Left lung (tissue), 10 donors: ENCODE results near the gene CDS1. TPM values are rescaled to one million over a fixed set of nuclear protein-coding genes. Genes with fewer than 3 reads are reported as not detected.
A peak's percentile ranks its signal among the peaks of the same experiment; 100 is the strongest.

Source experiments
- ATAC-seq: fragments of 200-7000 bp; cut with Tn5 transposase; one replicate; pipeline ENCODE4 v1.9.1; 2020; ENCODE audit warnings: moderate library complexity
- DNase-seq, 4 donors: peaks; one replicate each; pipeline ENCODE4 v3.0.0-alpha.2; 2013 to 2020
- H3K27ac ChIP-seq, 2 donors: fragments of 200-600 bp; sonication (generic) in 1 of 2; one replicate each; pipeline versions ENCODE4 v1.5.0 to v1.8.0; 2020 to 2021
- H3K27me3 ChIP-seq, 2 donors: fragments of 200-600 bp; sonication (generic) in 1 of 2; one replicate each; pipeline versions ENCODE4 v1.5.0 to v1.8.0; 2020 to 2021
- H3K36me3 ChIP-seq, 2 donors: fragments of 200-600 bp; sonication (generic) in 1 of 2; one replicate each; pipeline versions ENCODE4 v1.5.0 to v1.8.0; 2020 to 2021
- H3K4me1 ChIP-seq, 2 donors: fragments of 200-600 bp; one replicate each; pipeline ENCODE4 v1.8.0; 2021
- H3K4me3 ChIP-seq, 2 donors: fragments of 200-600 bp; sonication (generic) in 1 of 2; one replicate each; pipeline versions ENCODE4 v1.5.0 to v1.8.0; 2020 to 2021; ENCODE audit warnings: mild to moderate bottlenecking in 1 of 2
- H3K9me3 ChIP-seq, 2 donors: fragments of 200-600 bp; sonication (generic) in 1 of 2; one replicate each; pipeline versions ENCODE4 v1.5.0 to v1.8.0; 2020 to 2021
- CTCF ChIP-seq, 2 donors: fragments of 200-600 bp; sonication (generic) in 1 of 2; IDR thresholded peaks; one replicate each; pipeline versions ENCODE4 v1.5.0 to v1.8.0; 2021; ENCODE audit warnings: antibody characterized with exemption in 2 of 2
- intact Hi-C, 2 donors: fragments of 100-400 bp; cut with DNase I; formaldehyde crosslinking; loops; one replicate each; pipeline versions ENCODE4 v1.11.2 to v1.14.2; 2022
- polyA plus RNA-seq, 6 donors: library from polyadenylated mRNA; unstranded; fragments of 120-200 nt; gene quantifications; one replicate each; pipeline ENCODE4 v1.2.1, GENCODE V29; 2013; ENCODE audit not compliant: insufficient read length in 6 of 6
- total RNA-seq, 2 donors: library from RNA; stranded (reverse); fragmentation: NEBNext Ultra II Directional; extraction: Animal tissue kit (Norgen Biotek cat#: 25700); gene quantifications; one replicate each; pipeline ENCODE4 v1.2.1, GENCODE V29; 2021
- donor health status: DM: no; HTN: yes; CAD: no.
- donor health status: DM: no; HTN: no; CAD: no.

CDS1 gene
- total and polyA plus RNA-seq, 8 donors, result 10.3 to 25.7 (median 20.9) TPM

- no peak for DNase-seq
- Histone ChIP-seq H3K4me3 (no peak overlapping the region), H3K27ac (no peak overlapping the region), H3K9me3 (no peaks in the 10 kb centered on the region), H3K4me1 (no peaks in the 10 kb centered on the region), H3K27me3 (no peaks in the 10 kb centered on the region), H3K36me3 (no peaks in the 10 kb centered on the region)
- no peak for ATAC-seq
- intact Hi-C loops, result no loop called here
- no peak for TF ChIP-seq CTCF (IDR thresholded peaks at IDR 0.05)
These were observed 40.0 kb downstream of the CDS1 start for GRCh38 chr4:84622959-84623358.

GRCh38 chr4:84623661-84624060 is 40.7 kb downstream of the CDS1 start:
- no peaks in the 10 kb centered on the region for H3K9me3 ChIP-seq
- ATAC-seq (no peak), DNase-seq (no peak)
- no peak overlapping the region for H3K4me3 ChIP-seq
- H3K27ac ChIP-seq, result no peak overlapping the region
- no peaks in the 10 kb centered on the region for H3K27me3 ChIP-seq
- no peaks in the 10 kb centered on the region for H3K4me1 ChIP-seq
- no peaks in the 10 kb centered on the region for H3K36me3 ChIP-seq
- no peak for TF ChIP-seq CTCF (IDR thresholded peaks at IDR 0.05)
- intact Hi-C loops, result no loop called here

GRCh38 chr4:84626673-84627072 is 43.7 kb downstream of the CDS1 start:
- no peaks in the 10 kb centered on the region for H3K36me3 ChIP-seq
- no peak overlapping the region for H3K27ac ChIP-seq
- H3K27me3 ChIP-seq, result no peaks in the 10 kb centered on the region
- intact Hi-C loops, result no loop called here
- ATAC-seq, result peak; percentile 41
- H3K4me1 ChIP-seq, result no peaks in the 10 kb centered on the region
- H3K9me3 ChIP-seq, result no peaks in the 10 kb centered on the region
- no peak for DNase-seq
- TF ChIP-seq CTCF (IDR thresholded peaks at IDR 0.05), result no peak
- no peak overlapping the region for H3K4me3 ChIP-seq

GRCh38 chr4:84631573-84631972 is 48.6 kb downstream of the CDS1 start:
- DNase-seq (no peak), ATAC-seq (no peak)
- Histone ChIP-seq H3K27ac (peak overlapping the region in 1 of 2 donors; percentile 49), H3K4me3 (no peak overlapping the region), H3K36me3 (no peaks in the 10 kb centered on the region), H3K9me3 (no peaks in the 10 kb centered on the region), H3K4me1 (no peaks in the 10 kb centered on the region), H3K27me3 (no peaks in the 10 kb centered on the region)
- intact Hi-C loops, result no loop called here
- TF ChIP-seq CTCF (IDR thresholded peaks at IDR 0.05), result no peak

- no peaks in the 10 kb centered on the region for H3K9me3 ChIP-seq
- intact Hi-C loops, result no loop called here
- no peaks in the 10 kb centered on the region for H3K4me1 ChIP-seq
- no peaks in the 10 kb centered on the region for H3K36me3 ChIP-seq
- no peak for DNase-seq
- no peaks in the 10 kb centered on the region for H3K27me3 ChIP-seq
- no peak for TF ChIP-seq CTCF (IDR thresholded peaks at IDR 0.05)
- H3K4me3 ChIP-seq, result no peak overlapping the region
- peak overlapping the region in 1 of 2 donors; percentile 49 for H3K27ac ChIP-seq
- ATAC-seq, result peak; percentile 71
These were observed 49.2 kb downstream of the CDS1 start for GRCh38 chr4:84632092-84632491.
